ENCODE measurements around the gene FARP1.

Gene FARP1

DNA sequence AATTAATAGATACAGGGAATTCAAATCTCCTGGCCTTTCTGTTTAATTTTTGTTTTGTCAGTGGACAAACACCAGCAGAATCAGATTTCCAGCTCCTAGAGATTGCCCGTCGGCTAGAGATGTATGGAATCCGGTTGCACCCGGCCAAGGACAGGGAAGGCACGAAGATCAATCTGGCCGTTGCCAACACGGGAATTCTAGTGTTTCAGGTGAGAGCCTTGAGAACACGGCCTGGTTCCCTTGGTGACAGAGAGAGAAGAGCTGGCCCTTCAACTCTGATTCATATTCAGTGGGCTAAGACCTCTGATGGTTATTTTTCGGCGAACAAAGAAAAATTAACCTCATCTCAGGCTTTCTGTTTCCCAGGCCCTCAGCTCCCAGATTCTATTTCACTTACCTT lies 242.7 kb downstream of the FARP1 start:
- DNase-seq (ENCODE audit: low read depth in 2 of 2, low spot score in 1 of 2) = no peak

DNA sequence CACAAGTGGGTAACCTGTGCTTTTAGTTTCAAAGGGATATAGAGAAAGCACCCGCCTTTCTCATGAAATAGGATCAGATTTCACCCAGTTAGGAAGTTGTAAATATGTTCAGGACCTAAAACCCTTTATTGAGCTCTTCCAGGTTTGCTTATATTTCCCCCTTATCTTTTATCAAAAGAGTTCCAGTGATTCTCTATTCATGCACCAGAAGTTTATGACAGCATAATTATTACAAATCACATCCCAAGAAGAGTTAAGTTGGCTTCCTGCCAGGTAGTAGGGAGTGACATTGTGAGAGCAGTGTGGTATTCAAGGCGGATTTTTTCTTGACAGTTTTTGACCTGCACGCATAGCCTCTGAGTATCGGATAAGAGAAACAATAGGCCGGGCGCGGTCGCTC lies 243.7 kb downstream of the FARP1 start:
- DNase-seq (ENCODE audit: low read depth in 2 of 2, low spot score in 1 of 2) = no peak

DNA sequence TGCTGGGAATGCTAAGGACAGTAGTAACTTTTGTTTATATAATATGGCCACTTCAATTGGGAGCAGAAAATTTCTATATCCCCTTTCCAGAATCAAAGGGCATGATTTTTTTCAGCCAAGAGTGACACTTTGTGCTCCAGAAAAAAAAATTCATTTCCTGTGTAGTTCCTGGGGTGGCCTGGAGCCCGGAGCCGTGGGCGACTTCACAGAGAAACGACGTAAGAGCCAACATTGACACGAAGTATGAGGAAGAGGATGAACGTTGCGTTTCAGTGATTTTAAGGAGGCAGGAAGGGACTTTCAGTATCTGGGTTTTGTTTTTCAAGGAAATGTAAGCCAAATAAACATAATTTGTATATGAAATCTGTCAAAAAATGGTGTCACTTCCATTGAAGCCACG lies 246.4 kb downstream of the FARP1 start:
- no peak for DNase-seq (ENCODE audit: low read depth in 2 of 2, low spot score in 1 of 2)

DNA sequence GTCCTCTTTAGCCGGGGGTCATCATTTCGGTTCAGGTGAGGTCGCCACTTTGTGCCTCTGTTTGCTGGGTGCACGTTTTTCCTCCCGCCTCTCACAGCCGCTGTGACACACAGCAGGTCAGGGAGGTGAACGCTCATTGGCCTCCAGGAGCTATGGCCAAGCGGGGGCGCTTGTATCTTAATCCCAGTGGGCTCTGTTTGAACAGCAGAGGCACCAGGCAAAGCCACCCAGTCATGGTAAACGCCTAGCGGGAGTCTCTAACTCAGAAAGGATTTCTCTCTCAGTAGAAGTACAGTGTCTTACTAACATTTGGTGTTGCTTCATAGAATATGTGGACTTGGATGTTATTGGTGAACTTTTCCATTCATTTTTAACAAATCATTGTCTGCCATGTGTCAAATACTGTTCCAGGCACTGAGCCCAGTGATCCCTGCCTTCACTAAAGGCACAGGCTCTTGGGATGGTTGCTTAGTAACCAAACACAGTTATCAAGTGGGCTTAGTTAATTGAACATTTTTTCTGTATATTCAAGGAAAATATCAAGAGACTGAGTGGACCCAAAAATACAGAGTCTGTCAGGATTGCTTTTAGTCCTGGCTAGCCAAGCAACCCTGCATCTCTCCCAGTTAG lies 247.3 kb downstream of the FARP1 start:
- no peak for DNase-seq (ENCODE audit: low read depth in 2 of 2, low spot score in 1 of 2)

DNA sequence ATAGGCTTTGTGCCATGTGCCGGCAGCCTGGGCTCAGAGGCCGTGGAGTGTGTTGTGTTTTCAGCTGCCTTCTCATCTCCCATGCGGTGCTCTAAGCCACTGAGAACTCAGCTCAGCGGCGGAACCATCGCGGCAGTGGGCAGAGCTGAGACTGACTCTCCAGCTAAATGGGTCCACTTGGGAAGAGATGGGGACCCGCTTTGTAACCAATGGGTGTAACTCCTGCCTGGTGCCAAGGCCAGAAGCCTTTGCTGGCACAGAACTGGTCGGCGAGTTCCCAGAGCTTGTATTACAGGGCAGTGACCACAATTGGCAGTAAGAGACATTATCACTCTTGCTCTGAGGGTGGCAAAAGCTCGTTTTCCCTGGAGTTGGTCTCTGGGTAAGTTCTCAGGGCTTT lies 251.0 kb downstream of the FARP1 start:
- DNase-seq (ENCODE audit: low read depth in 2 of 2, low spot score in 1 of 2) = no peak

DNA sequence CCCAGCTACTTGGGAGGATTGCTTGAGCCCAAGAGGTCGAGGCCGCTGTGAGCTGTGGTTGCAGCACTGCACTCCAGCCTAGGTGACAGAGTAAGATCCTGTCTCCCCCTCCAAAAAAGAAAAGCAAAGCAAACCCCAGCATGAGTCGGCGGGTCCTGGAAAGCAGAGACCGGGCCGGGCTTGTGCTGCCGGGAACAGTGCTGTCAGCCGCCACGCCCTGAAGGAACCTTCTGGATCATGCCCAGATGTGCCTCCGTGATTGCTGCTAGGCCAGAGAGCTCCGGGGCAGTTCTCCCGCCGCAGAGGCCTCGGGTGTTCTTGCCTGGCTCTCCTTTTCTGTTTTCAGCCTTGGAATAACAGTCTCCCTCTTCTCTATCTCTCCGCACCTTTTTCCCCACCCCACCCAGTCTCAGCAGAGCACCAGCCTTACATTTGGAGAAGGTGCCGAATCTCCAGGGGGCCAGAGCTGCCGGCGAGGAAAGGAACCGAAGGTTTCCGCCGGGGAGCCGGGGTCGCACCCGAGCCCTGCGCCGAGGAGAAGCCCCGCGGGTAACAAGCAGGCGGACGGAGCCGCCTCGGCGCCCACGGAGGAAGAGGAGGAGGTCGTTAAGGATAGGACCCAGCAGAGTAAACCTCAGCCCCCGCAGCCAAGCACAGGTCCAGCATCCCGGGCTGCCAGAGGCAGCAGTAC lies 252.1 kb downstream of the FARP1 start:
- DNase-seq (ENCODE audit: low read depth in 2 of 2, low spot score in 1 of 2) = no peak

DNA sequence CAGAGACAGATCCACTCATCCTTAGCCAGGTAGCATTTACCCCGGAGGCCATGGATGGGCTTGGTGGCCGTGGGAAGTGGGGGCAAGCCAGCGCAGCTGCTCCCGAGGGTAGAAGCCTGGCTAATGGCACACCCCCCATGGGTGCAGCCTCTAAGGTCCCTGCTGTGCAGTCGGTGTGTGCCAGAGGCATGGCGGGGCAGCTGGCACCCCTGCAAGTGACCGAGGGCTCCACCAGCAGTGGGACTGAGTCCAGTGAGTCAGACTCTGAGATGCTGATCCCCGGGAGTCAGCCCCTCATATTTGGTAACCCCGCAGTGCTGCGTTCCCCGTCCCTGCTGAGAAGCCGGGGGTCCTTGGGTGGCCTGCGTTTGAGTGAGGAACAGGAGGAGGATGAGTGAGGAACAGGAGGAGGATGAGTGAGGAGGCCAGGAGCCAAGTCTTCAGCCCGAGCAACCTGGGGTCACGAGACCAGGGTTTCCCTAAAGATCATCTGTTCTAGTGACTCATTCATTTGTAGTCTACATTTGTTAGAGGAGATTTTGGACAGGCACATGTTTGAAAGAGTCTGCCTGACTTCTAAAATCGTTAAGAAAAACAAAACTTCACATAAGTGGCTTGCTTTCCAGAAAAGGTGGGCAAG lies 253.3 kb downstream of the FARP1 start:
- DNase-seq (ENCODE audit: low read depth in 2 of 2, low spot score in 1 of 2) = no peak

DNA sequence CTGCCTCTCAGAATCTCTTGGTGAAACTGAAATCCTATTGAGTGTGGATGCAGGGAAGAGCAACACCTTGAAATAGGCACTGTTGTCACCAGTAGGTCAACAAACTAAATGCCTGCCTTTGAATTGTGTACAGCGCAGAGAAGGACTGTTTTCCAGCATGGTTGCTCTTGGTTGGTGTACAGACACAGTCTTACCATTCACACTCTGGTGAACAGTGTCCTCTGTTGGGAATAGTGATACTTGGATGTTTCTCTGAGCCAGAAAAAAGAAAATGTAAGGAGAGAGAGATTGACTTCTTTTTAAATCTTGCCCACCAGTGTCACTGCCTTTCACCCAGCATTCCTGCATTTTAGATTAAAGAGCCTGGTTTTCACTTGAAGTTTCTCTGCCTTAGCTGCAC lies 254.3 kb downstream of the FARP1 start:
- no peak for DNase-seq (ENCODE audit: low read depth in 2 of 2, low spot score in 1 of 2)

DNA sequence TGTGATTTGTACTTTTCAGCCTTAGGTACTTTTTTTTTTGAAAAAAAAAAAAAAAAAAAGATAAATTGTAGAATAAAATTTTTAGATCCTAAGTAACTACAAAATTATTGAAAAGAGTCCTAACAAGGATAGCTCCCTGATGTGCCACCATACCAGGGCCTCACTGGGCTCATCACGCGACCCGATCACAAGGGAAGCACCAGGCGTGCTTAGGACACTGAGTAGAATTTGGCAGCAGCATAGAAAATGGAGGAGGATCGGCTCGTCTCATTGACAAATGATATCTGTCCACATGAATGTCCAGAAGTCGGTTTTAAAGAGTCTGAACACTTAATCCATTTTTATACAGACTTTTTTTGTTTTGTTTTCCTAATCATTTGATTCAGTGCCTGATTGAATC lies 255.0 kb downstream of the FARP1 start:
- no peak for DNase-seq (ENCODE audit: low read depth in 2 of 2, low spot score in 1 of 2)

DNA sequence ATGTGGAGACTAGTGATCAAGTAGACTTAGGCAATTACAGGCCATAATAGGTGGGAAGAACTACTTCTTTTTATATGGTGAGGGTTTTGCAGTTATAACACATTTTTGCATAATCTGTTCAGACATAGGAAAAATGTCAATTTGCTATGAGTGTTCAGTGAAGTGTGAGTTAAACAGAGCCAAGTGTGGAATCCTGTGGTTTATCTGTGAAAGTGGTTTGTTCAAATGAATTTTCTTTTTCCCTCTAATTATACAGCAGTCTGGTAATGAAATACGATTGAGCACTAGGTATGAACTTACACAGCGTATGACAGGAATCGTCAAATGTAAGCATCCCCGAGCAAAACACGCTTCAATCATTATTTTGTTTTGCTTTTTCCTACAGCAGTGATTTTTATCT lies 255.7 kb downstream of the FARP1 start:
- DNase-seq (ENCODE audit: low read depth in 2 of 2, low spot score in 1 of 2) = no peak

DNA sequence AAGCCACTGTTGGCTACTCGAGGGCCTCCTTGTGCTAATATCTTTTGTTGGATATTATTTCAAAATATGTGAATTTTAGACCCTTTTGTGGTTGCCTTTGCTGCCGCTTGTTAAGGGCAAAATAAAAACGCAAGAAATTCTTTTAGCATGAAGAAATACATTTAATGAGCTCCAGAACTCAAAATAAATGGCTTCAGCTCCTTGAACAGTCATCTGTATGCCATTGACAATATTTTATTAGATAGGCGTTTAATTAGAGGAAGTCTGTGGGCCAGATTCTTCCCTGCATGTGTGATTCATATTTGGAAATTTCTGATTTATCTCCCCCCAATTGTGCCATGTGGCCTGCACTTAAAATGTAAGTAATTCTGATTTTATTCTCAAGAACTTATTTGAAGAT lies 256.9 kb downstream of the FARP1 start:
- DNase-seq (ENCODE audit: low read depth in 2 of 2, low spot score in 1 of 2) = no peak

DNA sequence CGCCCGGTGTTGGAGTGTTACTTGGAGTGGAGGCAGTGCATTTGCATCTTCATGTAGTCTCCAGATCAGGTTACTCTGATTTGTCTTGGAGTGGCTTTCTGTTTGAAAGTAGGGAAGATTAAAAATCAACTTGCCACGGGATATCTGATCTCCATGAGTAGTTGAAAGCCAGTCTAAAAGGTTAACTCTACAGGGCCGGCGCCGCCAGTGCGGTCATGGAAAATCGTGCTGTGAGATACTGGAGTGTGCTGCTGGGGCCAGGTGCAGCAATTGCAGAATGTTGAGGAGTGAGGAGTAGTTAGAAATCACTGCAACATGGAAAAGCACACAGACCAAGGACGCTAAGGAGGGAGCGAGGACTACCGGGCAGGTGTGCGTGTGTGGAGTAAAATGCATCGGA lies 259.0 kb downstream of the FARP1 start:
- no peak for DNase-seq (ENCODE audit: low read depth in 2 of 2, low spot score in 1 of 2)

DNA sequence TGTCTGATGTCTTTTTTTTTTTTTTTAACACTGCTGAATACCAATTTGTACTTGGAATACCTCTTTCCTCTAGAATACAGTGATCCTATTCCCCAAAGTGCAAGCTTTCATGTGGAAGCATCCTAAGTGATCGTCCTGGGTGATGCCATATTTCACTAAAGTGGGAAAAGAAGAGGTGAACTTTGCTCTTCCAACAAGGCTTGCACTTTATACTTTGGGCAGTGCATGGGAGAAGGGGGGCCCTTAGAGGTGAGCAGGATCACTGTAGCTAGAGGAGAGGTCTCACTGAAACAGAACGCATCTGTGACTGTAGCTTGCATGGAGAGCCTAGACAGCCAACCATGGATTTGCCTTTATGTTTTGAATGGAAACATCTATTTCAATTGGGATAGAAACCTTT lies 260.2 kb downstream of the FARP1 start:
- no peak for DNase-seq (ENCODE audit: low read depth in 2 of 2, low spot score in 1 of 2)

DNA sequence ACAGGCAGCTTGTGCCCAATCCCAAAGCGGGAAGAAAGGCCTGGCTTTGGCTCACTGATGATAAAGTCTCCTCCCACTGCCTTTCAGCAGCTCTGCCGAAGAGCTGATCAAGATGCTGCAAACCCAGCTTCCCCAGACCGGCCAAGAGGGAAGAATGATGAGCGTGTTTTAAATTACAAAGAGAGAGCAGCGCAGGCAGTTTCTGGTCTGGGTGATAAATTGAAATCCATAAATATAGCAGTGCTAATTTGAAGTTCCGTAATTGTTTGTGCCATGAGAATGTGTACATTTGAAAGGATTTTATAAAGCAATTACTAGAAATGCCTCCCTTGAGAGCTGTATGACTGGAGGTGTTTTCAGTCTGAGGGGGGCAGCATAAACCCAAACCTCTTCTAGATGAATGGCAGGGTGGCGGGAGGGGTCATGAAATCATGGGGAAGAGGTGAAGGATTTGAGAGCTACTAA lies 262.2 kb downstream of the FARP1 start:
- no peak for DNase-seq (ENCODE audit: low read depth in 2 of 2, low spot score in 1 of 2)

DNA sequence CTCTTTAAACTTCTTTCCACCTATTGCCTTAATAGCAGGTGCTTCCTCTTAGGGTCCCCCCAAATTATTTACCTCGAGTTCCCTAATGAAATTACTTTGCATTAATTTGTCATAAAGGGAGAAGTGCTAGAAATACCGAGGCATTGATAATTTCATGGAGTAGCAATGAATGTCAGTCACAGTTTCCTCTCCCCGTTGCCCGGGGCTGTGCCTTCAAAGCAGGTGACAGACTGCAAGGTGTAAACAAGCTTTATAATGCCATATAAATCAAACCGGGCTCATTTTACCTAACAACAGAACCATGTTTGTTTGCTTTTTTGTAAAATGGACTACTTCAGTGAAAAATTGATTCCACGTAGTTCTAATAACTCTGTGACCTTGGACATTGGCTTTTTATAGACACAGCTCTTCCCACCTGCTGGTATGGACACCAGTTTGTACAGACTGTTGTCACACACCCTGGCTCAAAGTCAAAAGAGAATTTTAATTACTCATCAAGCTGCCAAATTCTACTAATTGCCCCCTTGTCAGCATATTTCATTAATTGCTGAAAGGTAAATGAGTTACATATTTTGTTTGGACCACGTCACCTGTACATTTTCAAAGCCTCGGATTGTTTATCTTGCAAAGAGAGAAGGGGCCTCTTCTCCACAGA lies 262.9 kb downstream of the FARP1 start:
- DNase-seq (ENCODE audit: low read depth in 2 of 2, low spot score in 1 of 2) = no peak

DNA sequence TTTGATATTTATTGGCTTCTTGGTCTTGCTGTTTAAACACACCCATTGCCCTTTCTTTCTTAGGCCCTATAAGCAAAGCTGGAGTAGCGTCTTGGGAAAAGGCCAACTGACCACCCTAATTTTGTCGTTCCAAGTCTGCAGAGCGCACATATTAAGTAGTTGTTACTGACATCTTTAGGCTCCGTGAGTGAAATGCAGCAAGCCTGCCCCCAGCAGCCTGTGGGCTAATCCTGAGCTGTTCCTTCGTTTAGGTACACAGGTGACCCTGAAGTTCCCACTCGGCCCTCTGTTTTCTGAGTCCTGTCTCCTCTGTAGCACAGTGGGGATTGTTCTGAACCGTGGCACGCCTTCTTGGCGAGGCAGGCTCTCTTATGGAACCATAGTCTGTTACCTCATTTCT lies 263.5 kb downstream of the FARP1 start:
- no peak for DNase-seq (ENCODE audit: low read depth in 2 of 2, low spot score in 1 of 2)

DNA sequence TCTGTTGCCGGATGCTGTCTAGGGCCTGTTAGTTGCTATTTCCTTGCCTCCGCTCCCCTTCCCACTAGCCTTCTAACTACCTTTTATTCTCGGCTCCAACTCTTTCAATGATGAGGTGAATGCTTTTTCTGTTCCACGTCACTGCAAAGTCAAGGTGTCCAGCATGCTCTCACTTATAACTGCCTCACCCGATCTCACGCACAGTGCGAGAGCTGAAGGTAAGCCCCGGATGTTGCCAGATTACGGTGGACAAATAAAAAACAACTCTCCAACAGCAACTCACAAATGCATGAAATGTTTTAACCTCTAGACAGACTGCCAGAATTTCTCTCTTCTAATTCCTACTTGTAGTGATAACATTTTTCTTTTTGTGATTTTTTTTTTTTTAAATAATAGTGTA lies 264.1 kb downstream of the FARP1 start:
- no peak for DNase-seq (ENCODE audit: low read depth in 2 of 2, low spot score in 1 of 2)

DNA sequence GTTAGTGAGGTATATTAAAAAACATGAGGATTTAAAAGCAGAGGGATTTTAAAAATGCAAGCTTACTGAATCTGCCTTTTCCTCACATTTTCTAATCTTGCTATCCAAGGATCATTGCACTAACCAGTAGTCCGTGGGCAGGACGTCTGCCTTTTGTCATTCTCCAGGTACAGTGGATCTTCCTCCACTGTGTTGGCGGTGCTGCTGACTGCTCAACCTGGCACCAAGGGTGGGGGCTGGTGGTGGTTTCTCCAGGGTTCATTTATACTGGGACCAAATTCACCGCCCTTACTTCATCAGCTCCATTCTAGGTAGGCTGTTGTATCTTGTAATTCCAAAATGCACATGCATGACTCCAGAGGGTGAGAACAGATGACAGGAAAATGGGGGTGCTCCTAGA lies 264.7 kb downstream of the FARP1 start:
- DNase-seq (ENCODE audit: low read depth in 2 of 2, low spot score in 1 of 2) = no peak

DNA sequence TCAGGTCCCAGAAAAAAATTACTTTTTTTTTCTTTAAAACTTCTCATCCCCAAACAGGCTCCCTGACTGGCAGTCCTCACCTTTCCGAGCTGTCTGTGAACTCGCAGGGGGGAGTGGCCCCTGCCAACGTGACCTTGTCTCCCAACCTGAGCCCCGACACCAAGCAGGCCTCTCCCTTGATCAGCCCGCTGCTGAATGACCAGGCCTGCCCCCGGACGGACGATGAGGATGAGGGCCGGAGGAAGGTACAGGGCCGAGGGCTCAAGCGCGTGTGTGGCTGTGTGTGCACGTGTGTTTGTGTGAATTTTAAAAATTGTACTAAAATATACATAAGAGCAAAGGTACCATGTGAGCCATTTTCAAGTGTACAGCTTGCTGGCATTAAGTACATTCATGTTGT lies 266.4 kb downstream of the FARP1 start:
- DNase-seq (ENCODE audit: low read depth in 2 of 2, low spot score in 1 of 2) = no peak

DNA sequence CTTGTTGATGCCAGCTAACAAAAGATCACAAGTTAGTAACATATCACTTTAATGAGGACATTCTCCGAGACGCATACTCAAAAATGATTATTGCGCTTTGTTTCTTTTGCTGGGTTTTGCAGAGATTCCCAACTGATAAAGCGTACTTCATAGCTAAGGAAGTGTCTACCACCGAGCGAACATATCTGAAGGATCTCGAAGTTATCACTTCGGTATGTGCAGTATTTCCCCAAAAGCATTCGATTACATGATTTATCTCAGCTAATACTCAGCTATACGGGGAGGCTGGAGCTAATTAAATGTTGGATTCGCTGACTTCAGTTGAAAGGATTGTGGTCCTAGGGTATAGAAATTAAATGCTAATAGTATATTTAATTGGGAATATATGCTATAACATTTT lies 267.7 kb downstream of the FARP1 start:
- DNase-seq (ENCODE audit: low read depth in 2 of 2, low spot score in 1 of 2) = no peak

DNA sequence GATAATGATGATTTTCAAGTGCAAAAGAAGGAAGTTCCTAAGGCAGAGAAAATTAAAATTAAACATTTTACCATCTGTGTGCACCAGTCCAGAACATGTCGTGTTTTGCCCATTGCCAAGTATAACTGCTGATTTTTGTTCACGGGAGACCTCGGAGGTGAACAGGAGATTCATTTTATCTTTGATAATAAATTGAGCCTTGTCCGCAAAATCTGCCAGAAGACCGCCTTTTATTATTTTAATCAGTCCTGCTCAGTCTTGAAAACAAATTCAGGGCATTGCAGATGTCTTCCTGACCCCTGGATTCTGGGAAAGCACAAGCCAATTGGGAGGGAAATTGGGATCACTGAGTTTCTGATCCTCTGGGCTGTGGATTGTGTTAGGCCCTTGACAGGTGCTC lies 268.1 kb downstream of the FARP1 start:
- no peak for DNase-seq (ENCODE audit: low read depth in 2 of 2, low spot score in 1 of 2)

DNA sequence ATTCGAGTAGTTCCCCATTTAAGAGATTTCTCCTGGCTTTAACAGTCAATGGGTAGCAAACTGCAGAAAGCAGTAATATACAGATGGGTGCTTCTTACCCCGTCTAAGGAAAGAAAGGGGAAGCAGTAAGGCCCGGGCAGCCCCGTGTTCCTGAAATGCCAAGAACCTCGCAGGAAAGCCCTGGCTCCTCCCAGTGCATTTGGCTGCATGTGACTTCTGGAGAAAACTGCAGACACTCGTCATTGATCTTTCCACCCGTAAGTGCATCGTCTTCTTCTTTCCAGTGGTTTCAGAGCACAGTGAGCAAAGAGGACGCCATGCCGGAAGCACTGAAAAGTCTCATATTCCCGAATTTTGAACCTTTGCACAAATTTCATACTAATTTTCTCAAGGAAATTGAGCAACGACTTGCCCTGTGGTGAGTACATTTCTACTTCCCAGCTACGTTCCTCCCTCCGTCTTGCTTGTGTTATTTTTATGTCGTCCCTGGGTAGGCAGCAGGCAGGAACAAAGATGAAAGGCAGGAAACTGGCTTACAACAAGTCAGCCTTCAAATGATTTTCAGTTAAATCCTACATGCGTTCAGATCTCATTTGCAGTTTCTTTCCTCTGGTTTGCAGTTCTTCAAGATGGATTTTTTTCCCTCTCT lies 268.8 kb downstream of the FARP1 start:
- no peak for DNase-seq (ENCODE audit: low read depth in 2 of 2, low spot score in 1 of 2)

Measured in stimulated activated CD8-positive, alpha-beta memory T cell treated with anti-CD3 and anti-CD28 coated beads, Interleukin-4, amount 100 ng/mL, for 4 hours (primary cell).